ENCODE data around the gene USP6NL. TPM values are rescaled to one million over a fixed set of nuclear protein-coding genes. Genes with fewer than 3 reads are reported as not detected.

USP6NL gene
- total RNA-seq, 1 experiment from 2014 or later = 24.6 TPM

- no peak overlapping the region for H2AFZ ChIP-seq (ENCODE audit: low read depth, low read length, poor library complexity, severe bottlenecking)
- no peaks in the 10 kb centered on the region for H3K9me3 ChIP-seq (ENCODE audit: control insufficient read depth in 1 of 2, insufficient read depth in 1 of 2, low read depth in 1 of 2, low read length in 2 of 2)
- peaks cover 61% of the 10 kb centered on the region for H3K79me2 ChIP-seq (ENCODE audit: insufficient read depth, low read length)
- H3K9me2 ChIP-seq (ENCODE audit: insufficient read depth) = no peaks in the 10 kb centered on the region
- no peak overlapping the region for H3K9ac ChIP-seq (ENCODE audit: low read length)
- TF ChIP-seq ZFX (IDR thresholded peaks at IDR 0.05) (no peak), TCF7L2 (IDR thresholded peaks at IDR 0.05; ENCODE audit: borderline replicate concordance, extremely low read depth, insufficient read depth, insufficient read length) (no peak), POLR2A (IDR thresholded peaks at IDR 0.05; ENCODE audit: borderline replicate concordance, extremely low read depth, insufficient read depth, insufficient read length) (no peak), FOSL1 (IDR thresholded peaks at IDR 0.05; ENCODE audit: low read depth) (no peak), EZH2 (IDR thresholded peaks at IDR 0.05) (no peak), SIN3A (IDR thresholded peaks at IDR 0.05; ENCODE audit: low read depth) (no peak), RAD21 (IDR thresholded peaks at IDR 0.05; ENCODE audit: low read depth) (no peak), SRF (IDR thresholded peaks at IDR 0.05; ENCODE audit: low read depth) (no peak), YY1 (IDR thresholded peaks at IDR 0.05; ENCODE audit: extremely low read depth, insufficient replicate concordance, low read depth, low read length) (no peak)
- TF ChIP-seq, protein P1, sequence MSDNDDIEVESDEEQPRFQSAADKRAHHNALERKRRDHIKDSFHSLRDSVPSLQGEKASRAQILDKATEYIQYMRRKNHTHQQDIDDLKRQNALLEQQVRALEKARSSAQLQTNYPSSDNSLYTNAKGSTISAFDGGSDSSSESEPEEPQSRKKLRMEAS (IDR thresholded peaks at IDR 0.05) = no peak
- TF ChIP-seq, protein P2, sequence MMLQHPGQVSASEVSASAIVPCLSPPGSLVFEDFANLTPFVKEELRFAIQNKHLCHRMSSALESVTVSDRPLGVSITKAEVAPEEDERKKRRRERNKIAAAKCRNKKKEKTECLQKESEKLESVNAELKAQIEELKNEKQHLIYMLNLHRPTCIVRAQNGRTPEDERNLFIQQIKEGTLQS (IDR thresholded peaks at IDR 0.05) = no peak
- BruUV-seq (replicated peaks) = no TSS peak
- H3K27me3 ChIP-seq (ENCODE audit: insufficient read depth, low read length) = no peaks in the 10 kb centered on the region
- H3K27ac ChIP-seq (ENCODE audit: low read depth, low read length) = no peak overlapping the region
- ATAC-seq = no peak
- intact Hi-C loops (cut with micrococcal nuclease) = no loop called here
- POLR2A ChIA-PET = no interaction called here
- CTCF ChIA-PET = interaction anchor here (0.7 to 1.8 kb wide), 3 partner anchors 12 to 227 kb away, joined by 3 to 4 read pairs (median 4); no protein-coding TSS in a partner anchor
- H3K4me2 ChIP-seq (ENCODE audit: low read length) = no peak overlapping the region
- no peak overlapping the region for H3K4me3 ChIP-seq (replicated peaks in 1 of 2; ENCODE audit: low read depth in 1 of 2, low read length in 2 of 2)
- RAD21 ChIA-PET (ENCODE audit: low non-redundant PET in 1 of 2, low total read pairs in 2 of 2, uncharacterized antibody in 2 of 2, unreplicated experiment in 2 of 2) = no interaction called here
- H4K20me1 ChIP-seq (ENCODE audit: insufficient read depth) = no peaks in the 10 kb centered on the region
- no peak for DNase-seq (ENCODE audit: low read depth, low spot score)
- no peaks in the 10 kb centered on the region for H3K36me3 ChIP-seq (ENCODE audit: control insufficient read depth in 1 of 2, insufficient read depth in 2 of 2, low read length in 2 of 2)
- peaks cover 13 to 14% of the 10 kb centered on the region in 2 experiments for H3K4me1 ChIP-seq (ENCODE audit: control insufficient read depth in 1 of 2, insufficient read depth in 2 of 2, low read length in 2 of 2)
Measured at GRCh38 chr10:11530806-11531205, 80.6 kb downstream of the USP6NL start.
